Nephron progenitor cell (in vitro differentiated cells): ENCODE data around the gene SLCO6A1.

ENCODE experiments used
- DNase-seq: peaks from one replicate; pipeline ENCODE4 v3.0.0; 2021
- H3K27ac Mint-ChIP-seq: 2 replicates; pipeline ENCODE4 v1.8.0; 2021; ENCODE audit warnings: mild to moderate bottlenecking, moderate library complexity, mixed read lengths
- H3K27me3 Mint-ChIP-seq: 2 replicates; pipeline ENCODE4 v1.8.0; 2021; ENCODE audit warnings: mild to moderate bottlenecking, low read depth, mixed read lengths; ENCODE audit not compliant: poor library complexity
- H3K36me3 Mint-ChIP-seq: 2 replicates; pipeline ENCODE4 v1.8.0; 2021; ENCODE audit warnings: low read depth, mixed read lengths
- H3K4me1 Mint-ChIP-seq: 2 replicates; pipeline ENCODE4 v1.8.0; 2021; ENCODE audit warnings: mixed read lengths
- H3K4me3 Mint-ChIP-seq: 2 replicates; pipeline ENCODE4 v1.8.0; 2021; ENCODE audit warnings: mild to moderate bottlenecking, moderate library complexity, mixed read lengths
- H3K9me3 Mint-ChIP-seq: 2 replicates; pipeline ENCODE4 v1.8.0; 2021; ENCODE audit warnings: mild to moderate bottlenecking, moderate library complexity, mixed read lengths
- CTCF ChIP-seq: fragments of 200-600 bp; sonication (generic); IDR thresholded peaks from 2 replicates; pipeline ENCODE4 v1.5.0; 2021; ENCODE audit warnings: antibody characterized with exemption

SLCO6A1 gene

GRCh38 chr5:102375876-102376275 is 122.9 kb downstream of the SLCO6A1 start:
- no peak for TF ChIP-seq CTCF
- H3K4me1 Mint-ChIP-seq, result no peaks in the 10 kb centered on the region
- no peaks in the 10 kb centered on the region for H3K36me3 Mint-ChIP-seq
- no peak overlapping the region for H3K27ac Mint-ChIP-seq
- no peak for DNase-seq
- no peaks in the 10 kb centered on the region for H3K27me3 Mint-ChIP-seq
- no peak overlapping the region for H3K4me3 Mint-ChIP-seq
- H3K9me3 Mint-ChIP-seq, result no peaks in the 10 kb centered on the region

- no peaks in the 10 kb centered on the region for H3K36me3 Mint-ChIP-seq
- no peaks in the 10 kb centered on the region for H3K27me3 Mint-ChIP-seq
- H3K4me1 Mint-ChIP-seq, result no peaks in the 10 kb centered on the region
- no peaks in the 10 kb centered on the region for H3K9me3 Mint-ChIP-seq
- no peak for TF ChIP-seq CTCF
- H3K4me3 Mint-ChIP-seq, result no peak overlapping the region
- H3K27ac Mint-ChIP-seq, result no peak overlapping the region
- DNase-seq, result no peak
Observed at GRCh38 chr5:102375272-102375671, 123.5 kb downstream of the SLCO6A1 start.

- no peaks in the 10 kb centered on the region for H3K36me3 Mint-ChIP-seq
- no peak overlapping the region for H3K4me3 Mint-ChIP-seq
- no peaks in the 10 kb centered on the region for H3K4me1 Mint-ChIP-seq
- H3K27ac Mint-ChIP-seq, result no peak overlapping the region
- DNase-seq, result no peak
- H3K27me3 Mint-ChIP-seq, result no peaks in the 10 kb centered on the region
- no peak for TF ChIP-seq CTCF
- no peaks in the 10 kb centered on the region for H3K9me3 Mint-ChIP-seq
Observed at GRCh38 chr5:102368392-102368791, 130.4 kb downstream of the SLCO6A1 start.

- H3K27ac Mint-ChIP-seq, result no peak overlapping the region
- no peaks in the 10 kb centered on the region for H3K36me3 Mint-ChIP-seq
- DNase-seq, result no peak
- H3K4me3 Mint-ChIP-seq, result no peak overlapping the region
- H3K4me1 Mint-ChIP-seq, result no peaks in the 10 kb centered on the region
- no peaks in the 10 kb centered on the region for H3K27me3 Mint-ChIP-seq
- TF ChIP-seq CTCF, result no peak
- H3K9me3 Mint-ChIP-seq, result no peaks in the 10 kb centered on the region
Observed at GRCh38 chr5:102341681-102342288, 157.0 kb downstream of the SLCO6A1 start.

GRCh38 chr5:102324714-102325113 is 174.1 kb downstream of the SLCO6A1 start:
- no peak overlapping the region for H3K27ac Mint-ChIP-seq
- DNase-seq, result no peak
- no peaks in the 10 kb centered on the region for H3K27me3 Mint-ChIP-seq
- H3K9me3 Mint-ChIP-seq, result no peaks in the 10 kb centered on the region
- TF ChIP-seq CTCF, result no peak
- no peak overlapping the region for H3K4me3 Mint-ChIP-seq
- H3K36me3 Mint-ChIP-seq, result no peaks in the 10 kb centered on the region
- peaks cover 9% of the 10 kb centered on the region for H3K4me1 Mint-ChIP-seq
